PC-9 (cell line): ENCODE data around the gene SLC38A9.

Experiments used
- EZH2 ChIP-seq: fragments of 200-600 bp; sonication (generic); IDR thresholded peaks from 2 replicates; pipeline ENCODE4 v1.8.0; 2017; ENCODE audit warnings: antibody characterized with exemption, low read depth
- TF ChIP-seq, protein P1 (sequence below): fragments of 200-600 bp; sonication (generic); conservative IDR thresholded peaks from 2 replicates; pipeline ENCODE4 v1.6.1; 2017; ENCODE audit warnings: mixed run types, antibody characterized with exemption, mild to moderate bottlenecking, moderate library complexity

DNA sequence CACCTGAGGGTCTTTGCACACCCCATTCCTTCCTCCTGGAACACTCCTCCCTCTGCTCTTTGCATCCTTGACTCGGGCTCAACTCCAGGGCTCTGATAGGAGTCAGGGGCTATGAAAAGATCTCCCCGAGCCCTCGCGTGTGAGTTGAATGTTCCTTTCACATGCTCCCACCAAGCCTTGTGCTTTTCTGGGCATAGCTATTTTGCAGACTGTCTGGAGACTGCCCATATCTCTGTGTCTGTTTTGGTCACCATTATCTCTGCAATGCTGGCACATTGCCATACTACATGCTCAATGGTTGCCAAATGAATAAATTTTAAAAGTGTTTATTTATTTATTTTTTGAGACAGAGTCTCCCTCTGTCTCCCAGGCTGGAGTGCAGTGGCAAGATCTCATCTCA lies 120.4 kb downstream of the SLC38A9 start:
- TF ChIP-seq, protein P1, sequence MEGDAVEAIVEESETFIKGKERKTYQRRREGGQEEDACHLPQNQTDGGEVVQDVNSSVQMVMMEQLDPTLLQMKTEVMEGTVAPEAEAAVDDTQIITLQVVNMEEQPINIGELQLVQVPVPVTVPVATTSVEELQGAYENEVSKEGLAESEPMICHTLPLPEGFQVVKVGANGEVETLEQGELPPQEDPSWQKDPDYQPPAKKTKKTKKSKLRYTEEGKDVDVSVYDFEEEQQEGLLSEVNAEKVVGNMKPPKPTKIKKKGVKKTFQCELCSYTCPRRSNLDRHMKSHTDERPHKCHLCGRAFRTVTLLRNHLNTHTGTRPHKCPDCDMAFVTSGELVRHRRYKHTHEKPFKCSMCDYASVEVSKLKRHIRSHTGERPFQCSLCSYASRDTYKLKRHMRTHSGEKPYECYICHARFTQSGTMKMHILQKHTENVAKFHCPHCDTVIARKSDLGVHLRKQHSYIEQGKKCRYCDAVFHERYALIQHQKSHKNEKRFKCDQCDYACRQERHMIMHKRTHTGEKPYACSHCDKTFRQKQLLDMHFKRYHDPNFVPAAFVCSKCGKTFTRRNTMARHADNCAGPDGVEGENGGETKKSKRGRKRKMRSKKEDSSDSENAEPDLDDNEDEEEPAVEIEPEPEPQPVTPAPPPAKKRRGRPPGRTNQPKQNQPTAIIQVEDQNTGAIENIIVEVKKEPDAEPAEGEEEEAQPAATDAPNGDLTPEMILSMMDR: no peak
- TF ChIP-seq EZH2: no peak
